Left ventricle myocardium inferior (tissue), 1 donor: ENCODE measurements around the gene GPR35. TPM values are rescaled to one million over a fixed set of nuclear protein-coding genes. Genes with fewer than 3 reads are reported as not detected.
A peak's percentile ranks its signal among the peaks of the same experiment; 100 is the strongest.

Experiments used
- DNase-seq: peaks from one replicate; pipeline ENCODE4 v3.0.0-alpha.2; 2020
- H3K27ac ChIP-seq: fragments of 200-600 bp; replicated peaks from 2 replicates; pipeline ENCODE4 v1.8.0; 2021
- H3K27me3 ChIP-seq: fragments of 200-600 bp; 2 replicates; pipeline ENCODE4 v1.8.0; 2021; ENCODE audit warnings: low read depth
- H3K36me3 ChIP-seq: fragments of 200-600 bp; 2 replicates; pipeline ENCODE4 v1.8.0; 2021
- H3K4me1 ChIP-seq: fragments of 200-600 bp; 2 replicates; pipeline ENCODE4 v1.8.0; 2021
- H3K4me3 ChIP-seq: fragments of 200-600 bp; 2 replicates; pipeline ENCODE4 v1.8.0; 2021; ENCODE audit warnings: mild to moderate bottlenecking, moderate library complexity
- H3K9me3 ChIP-seq: fragments of 200-600 bp; replicated peaks from 2 replicates; pipeline ENCODE4 v1.8.0; 2021
- CTCF ChIP-seq: fragments of 200-600 bp; IDR thresholded peaks from 2 replicates; pipeline ENCODE4 v1.8.0; 2021; ENCODE audit warnings: antibody characterized with exemption, mild to moderate bottlenecking, borderline replicate concordance
- intact Hi-C: fragments of 100-400 bp; cut with micrococcal nuclease; formaldehyde crosslinking; loops from one replicate; pipeline ENCODE4 v1.11.0; 2022
- total RNA-seq: library from RNA; stranded (reverse); fragmentation: NEBNext Ultra II Directional; extraction: Animal tissue kit (Norgen Biotek cat#: 25700); gene quantifications from one replicate; pipeline ENCODE4 v1.2.1, GENCODE V29; 2021
- donor health status: DM: no; HTN: yes; CAD: no; lungs with severe emphysema.

The GPR35 gene
- total RNA-seq, 1 donor from 2014 or later = 1.3 TPM

GRCh38 chr2:240594511-240595380 is 30.5 kb upstream of the GPR35 start:
- H3K27ac ChIP-seq = peak overlapping the region; percentile 89
- peaks cover 78% of the 10 kb centered on the region for H3K4me1 ChIP-seq
- no peaks in the 10 kb centered on the region for H3K9me3 ChIP-seq
- peak overlapping the region; percentile 3 for H3K4me3 ChIP-seq
- peak; percentile 18 for DNase-seq
- TF ChIP-seq CTCF = no peak
- intact Hi-C loops = no loop called here
- no peaks in the 10 kb centered on the region for H3K27me3 ChIP-seq
- H3K36me3 ChIP-seq = peaks cover 58% of the 10 kb centered on the region

- no peak for DNase-seq
- H3K4me1 ChIP-seq = peaks cover 70% of the 10 kb centered on the region
- H3K27me3 ChIP-seq = no peaks in the 10 kb centered on the region
- H3K27ac ChIP-seq = peak overlapping the region; percentile 89
- H3K4me3 ChIP-seq = peak overlapping the region; percentile 3
- intact Hi-C loops = no loop called here
- TF ChIP-seq CTCF = peak; percentile 28
- peaks cover 56% of the 10 kb centered on the region for H3K36me3 ChIP-seq
- no peaks in the 10 kb centered on the region for H3K9me3 ChIP-seq
Measured at GRCh38 chr2:240595381-240596079, 29.8 kb upstream of the GPR35 start.

- intact Hi-C loops = no loop called here
- no peaks in the 10 kb centered on the region for H3K9me3 ChIP-seq
- peak overlapping the region; percentile 89 for H3K27ac ChIP-seq
- H3K4me1 ChIP-seq = peaks cover 64% of the 10 kb centered on the region
- no peak for TF ChIP-seq CTCF
- no peaks in the 10 kb centered on the region for H3K27me3 ChIP-seq
- H3K36me3 ChIP-seq = peaks cover 50% of the 10 kb centered on the region
- DNase-seq = peak; percentile 58
- peak overlapping the region; percentile 44 for H3K4me3 ChIP-seq
Measured at GRCh38 chr2:240596080-240596460, 29.2 kb upstream of the GPR35 start.

GRCh38 chr2:240596491-240596931 is 28.8 kb upstream of the GPR35 start:
- no peak for TF ChIP-seq CTCF
- peak; percentile 78 for DNase-seq
- peak overlapping the region; percentile 89 for H3K27ac ChIP-seq
- no peaks in the 10 kb centered on the region for H3K27me3 ChIP-seq
- no peaks in the 10 kb centered on the region for H3K9me3 ChIP-seq
- H3K4me3 ChIP-seq = peak overlapping the region; percentile 44
- peaks cover 46% of the 10 kb centered on the region for H3K36me3 ChIP-seq
- intact Hi-C loops = no loop called here
- H3K4me1 ChIP-seq = peaks cover 60% of the 10 kb centered on the region

- intact Hi-C loops = no loop called here
Measured at GRCh38 chr2:240597054-240597418, 28.2 kb upstream of the GPR35 start.

More at GRCh38 chr2:240597054-240597418, 28.2 kb upstream of the GPR35 start:
- Histone ChIP-seq H3K9me3 (no peaks in the 10 kb centered on the region), H3K27ac (peak overlapping the region; percentile 89), H3K27me3 (no peaks in the 10 kb centered on the region), H3K4me1 (peaks cover 55% of the 10 kb centered on the region), H3K36me3 (peaks cover 41% of the 10 kb centered on the region), H3K4me3 (peak overlapping the region; percentile 44)
- peak; percentile 15 for DNase-seq
- TF ChIP-seq CTCF = no peak
